Anterior cingulate cortex (tissue), 58 donors: Measurements from ENCODE around the gene ABI1.
"Not testable (repeated sequence)": the region's sequence is repeated elsewhere in the genome, so short reads cannot be mapped to it uniquely, and the experiment has no call there.

Experiments
- DNase-seq, 58 donors: peaks; one replicate each; lab custom pipeline; 2025; lab: John Stamatoyannopoulos, UW

The ABI1 gene

DNA sequence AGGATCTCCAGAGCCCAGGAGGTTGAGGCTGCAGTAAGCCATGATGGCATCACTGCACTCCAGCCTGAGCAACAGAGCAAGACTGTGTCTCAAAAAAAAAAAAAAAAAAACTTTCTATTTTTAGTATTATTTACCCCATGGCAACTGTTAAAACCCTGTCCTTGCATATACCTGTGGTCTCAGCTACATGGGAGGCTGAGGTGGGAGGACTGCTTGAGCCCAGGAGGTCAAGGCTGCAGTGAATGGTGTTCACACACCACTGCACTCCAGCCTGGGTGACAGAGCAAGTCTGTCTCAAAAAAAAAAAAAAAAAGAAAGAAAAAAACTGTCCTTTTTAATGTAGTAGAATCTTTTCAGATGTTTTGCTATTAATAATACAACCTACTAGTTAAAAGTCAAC is 3.2 kb downstream of the ABI1 start:
- DNase-seq = not testable (repeated sequence)

DNA sequence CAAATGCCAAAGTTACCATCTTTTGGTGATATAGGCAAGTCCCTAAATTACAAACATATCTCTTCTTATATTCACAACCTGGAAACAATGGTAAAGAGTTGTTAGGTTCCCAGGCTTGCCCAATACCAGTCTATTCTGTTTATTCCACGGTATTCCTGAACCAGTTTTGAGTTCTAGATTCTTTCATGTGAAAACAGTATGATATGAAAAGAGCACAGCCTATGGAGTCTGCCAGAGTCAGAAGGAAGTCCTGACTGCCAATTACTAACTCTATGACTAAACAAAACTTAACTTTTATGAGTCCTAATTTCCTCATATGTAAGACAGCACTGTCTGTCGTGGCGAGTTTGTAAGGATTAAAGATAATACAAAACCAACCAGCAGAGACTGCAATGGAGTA is 5.6 kb downstream of the ABI1 start:
- no peak for DNase-seq

DNA sequence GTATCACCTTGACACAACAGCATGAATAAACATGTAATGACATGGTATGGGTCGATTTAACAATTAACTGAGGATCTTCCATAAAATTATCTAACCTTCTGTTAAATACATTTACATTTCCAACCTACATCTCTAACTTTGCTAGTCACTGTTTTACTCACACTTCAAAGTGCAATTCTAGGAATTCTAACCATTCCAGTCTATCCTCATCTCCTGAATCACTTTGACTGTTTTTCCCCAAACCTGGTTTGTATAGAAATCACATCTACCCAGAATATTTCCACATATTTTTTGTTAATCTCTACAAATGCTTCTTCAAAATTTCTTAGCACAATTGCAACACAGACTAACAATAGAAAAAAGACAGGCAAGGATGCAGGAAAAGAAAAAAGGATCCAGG is 6.2 kb downstream of the ABI1 start:
- DNase-seq = no peak

DNA sequence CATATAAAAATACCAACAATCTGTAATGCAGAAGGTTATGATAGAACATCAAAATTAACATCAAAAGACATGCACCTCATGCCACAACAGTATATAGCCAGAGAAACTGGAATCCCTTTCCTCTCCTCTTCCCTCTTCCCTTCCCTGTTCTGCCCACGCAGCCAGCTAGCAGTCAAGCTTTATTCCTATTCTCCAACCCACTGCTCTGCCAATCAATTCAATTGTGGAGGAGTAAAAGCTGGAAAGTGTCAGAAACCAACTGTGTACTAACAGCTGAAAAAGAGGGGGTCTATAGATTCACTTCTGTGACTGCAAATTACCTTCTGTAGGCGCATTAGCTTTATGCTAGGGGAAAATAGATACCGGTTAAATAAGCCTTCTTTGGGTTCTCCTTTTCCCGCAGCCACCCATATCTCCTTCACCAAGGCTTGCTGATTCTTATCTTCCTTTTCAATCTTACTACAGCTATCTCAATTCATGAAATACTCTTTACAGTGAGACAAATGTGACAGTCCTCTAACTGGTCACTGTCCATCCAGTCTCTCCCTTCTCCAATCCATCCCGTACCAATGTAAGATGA is 16.3 kb downstream of the ABI1 start:
- DNase-seq = peak in 9 of 58 donors; percentile 3 to 55 (median 15)

DNA sequence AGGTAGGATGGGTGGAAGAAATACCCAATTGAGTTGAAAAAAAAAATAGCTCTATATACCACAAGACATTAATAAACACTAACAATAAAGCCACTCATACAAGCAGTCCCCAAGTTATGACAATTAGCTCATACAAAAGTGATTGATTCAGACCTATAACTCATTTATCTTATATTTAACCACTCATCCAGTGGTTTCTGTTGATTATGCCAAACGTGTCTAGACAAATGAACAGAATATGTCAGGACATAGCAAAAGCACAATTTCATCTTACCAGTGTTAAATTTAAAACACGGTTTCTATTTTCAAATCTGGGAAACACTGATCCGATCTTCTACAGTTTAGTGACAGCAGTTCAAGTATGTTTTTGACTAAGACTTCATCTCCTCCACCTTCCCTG is 17.0 kb downstream of the ABI1 start:
- DNase-seq = no peak

- no peak for DNase-seq
Observed at GRCh38 chr10:26841733-26842317, 18.9 kb downstream of the ABI1 start.

- DNase-seq = no peak
Observed at GRCh38 chr10:26840938-26841732, 19.6 kb downstream of the ABI1 start.

DNA sequence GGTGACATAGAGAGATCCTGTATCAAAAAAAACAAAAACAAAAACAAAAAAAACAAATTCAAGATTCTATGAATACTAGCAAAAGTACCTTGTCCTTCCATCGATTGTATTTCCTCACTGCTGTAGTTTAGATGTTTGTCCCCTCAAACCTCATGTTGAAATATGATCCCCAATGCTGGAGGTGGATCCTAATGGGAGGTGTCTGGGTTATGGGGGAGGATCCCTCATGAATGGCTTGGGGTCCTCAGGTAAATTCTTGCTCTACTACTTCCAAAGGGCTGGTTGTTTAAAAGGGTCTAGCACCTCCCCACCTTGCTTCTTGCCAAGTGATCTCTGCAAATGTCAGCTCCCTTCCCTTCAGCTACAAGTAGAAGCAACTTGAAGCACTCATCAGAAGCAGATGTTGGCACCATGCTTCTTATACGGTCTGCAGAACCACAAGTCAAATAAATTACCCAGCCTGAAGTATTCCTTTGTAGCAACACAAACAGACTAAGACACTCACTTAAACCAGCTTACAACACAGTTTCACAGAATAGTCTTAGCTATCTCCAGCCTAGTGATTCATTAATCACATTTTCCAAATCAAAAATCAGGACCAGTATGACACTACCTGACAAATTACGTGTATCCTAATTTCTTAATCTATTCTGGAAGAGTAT is 20.7 kb downstream of the ABI1 start:
- DNase-seq = no peak

- DNase-seq = no peak
Observed at GRCh38 chr10:26837139-26837538, 23.6 kb downstream of the ABI1 start.

DNA sequence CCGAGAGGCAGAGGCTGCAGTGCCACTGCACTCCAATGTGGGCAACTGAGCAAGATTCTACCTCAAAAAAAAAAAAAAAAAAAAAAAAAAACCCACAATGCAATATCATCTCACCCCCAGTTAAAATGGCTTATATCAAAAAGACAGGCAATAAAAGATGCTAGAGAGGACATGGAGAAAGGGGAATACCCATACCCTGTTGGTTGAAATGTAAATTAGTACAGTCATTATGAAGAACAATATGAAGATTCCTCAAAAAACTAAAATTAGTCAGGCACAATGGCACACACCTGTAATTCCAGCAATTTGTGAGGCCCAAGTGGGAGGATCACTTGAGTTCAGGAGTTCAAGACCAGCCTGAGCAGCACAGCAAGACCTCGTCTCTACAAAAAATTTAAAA is 25.7 kb downstream of the ABI1 start:
- DNase-seq = no peak

DNA sequence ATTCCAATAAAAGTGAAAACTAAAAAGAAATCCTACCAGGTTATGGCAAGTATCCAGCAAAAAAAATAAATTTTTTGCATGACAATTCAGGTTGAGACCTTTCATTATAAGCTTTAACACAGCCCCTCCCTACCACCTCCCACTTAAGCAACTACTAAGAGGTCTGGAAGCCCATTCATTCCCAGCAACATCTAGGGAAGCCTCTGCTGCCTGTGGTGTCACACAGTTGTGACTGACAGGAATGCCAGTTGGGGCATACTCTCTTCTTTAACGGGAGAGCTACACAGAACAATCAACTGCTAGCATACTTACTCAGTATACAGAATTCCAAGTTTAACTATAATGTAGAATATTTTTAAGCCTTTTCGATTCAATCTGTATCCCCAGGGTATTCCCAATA is 27.8 kb downstream of the ABI1 start:
- DNase-seq = no peak

GRCh38 chr10:26831936-26832335 is 28.8 kb downstream of the ABI1 start:
- DNase-seq = no peak

DNA sequence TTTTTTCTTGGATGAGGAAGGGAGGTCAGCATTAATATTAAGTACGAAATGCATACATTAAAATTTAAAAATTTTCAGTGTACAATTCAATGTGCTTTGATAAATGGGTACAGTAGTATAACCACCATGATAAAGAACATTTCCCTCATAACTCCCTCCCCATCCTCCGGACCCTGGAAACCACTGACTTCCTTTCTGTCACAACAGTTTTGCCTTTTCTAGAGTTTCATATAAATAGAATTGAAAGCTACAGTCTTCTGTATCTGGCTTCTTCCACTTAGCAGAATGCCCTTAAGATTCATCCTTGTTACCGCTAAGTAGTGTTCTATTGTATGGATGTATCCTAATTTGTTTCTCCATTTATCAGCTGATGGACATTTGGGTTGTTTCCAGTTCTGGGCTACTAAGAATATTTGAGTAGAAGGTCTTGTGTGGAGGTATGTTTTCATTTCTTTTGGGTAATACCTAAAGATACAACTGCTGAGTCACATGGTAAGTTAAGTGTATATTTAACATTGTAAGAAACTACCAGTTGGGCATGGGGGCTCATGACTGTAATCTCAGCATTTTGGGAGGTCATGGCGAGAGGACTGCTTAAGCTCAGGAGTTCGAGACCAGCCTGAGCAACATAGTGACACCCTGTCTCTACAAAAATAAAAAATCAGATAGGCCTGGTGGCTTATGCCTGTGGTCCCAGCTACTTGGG is 30.8 kb downstream of the ABI1 start:
- no peak for DNase-seq

- no peak for DNase-seq
Observed at GRCh38 chr10:26824015-26824690, 36.6 kb downstream of the ABI1 start.

DNA sequence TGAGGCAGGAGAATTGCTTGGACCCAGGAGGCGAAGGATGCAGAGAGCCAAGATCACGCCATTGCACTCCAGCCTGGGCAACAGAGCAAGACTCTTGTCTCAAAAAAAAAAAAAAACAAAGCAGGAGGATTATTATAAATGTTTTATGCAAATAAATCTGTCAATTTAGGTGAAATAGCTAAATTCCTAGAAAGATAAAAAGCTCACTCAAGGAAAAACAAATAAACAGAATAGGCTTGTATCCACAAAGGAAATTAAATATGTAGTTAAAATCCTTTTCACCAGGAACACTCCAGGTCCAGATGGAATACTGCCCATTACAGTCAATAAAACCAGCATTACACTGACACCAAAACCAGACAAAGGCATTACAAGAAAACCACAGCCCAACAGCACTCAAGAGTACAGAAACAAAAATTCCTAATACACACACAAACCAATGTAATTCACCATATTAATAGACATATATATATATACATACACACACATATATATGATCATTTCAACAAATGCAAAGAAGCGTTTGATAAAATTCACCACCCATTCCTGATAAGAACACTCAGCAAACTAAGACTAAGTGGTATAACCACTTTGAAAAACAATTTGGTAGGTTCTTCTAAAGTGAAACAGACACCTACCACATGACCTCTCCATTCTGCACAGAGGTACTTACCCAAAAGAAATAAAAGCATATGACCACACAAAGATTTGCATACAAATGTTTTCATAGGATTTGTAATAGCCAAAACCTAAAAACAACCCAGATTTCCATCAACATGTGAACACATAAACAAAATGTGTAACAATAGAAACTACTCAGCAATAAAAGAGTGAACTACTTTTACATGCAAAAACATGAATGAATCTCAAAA is 38.8 kb downstream of the ABI1 start:
- DNase-seq = no peak

DNA sequence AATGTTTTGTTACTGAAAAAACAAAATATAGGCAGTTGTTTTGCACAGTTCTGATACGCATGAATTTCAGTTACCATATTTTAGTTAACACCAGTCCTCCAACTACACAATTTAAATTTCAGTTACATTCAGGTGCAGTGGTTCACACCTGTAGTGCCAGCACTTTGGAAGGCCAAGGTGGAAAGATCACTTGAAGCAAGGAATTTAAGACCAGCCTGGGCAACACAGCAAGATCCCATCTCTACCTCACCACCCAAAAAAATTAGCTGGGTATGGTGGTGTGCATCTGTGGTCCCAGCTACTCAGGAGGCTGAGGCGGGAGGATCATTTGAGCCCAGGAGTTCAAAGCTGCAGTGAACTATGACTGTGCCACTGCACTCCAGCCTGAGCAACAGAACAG is 45.3 kb downstream of the ABI1 start:
- DNase-seq = no peak

- no peak for DNase-seq
Observed at GRCh38 chr10:26810435-26811026, 50.2 kb downstream of the ABI1 start.

GRCh38 chr10:26809973-26810372 is 50.8 kb downstream of the ABI1 start:
- DNase-seq = no peak

DNA sequence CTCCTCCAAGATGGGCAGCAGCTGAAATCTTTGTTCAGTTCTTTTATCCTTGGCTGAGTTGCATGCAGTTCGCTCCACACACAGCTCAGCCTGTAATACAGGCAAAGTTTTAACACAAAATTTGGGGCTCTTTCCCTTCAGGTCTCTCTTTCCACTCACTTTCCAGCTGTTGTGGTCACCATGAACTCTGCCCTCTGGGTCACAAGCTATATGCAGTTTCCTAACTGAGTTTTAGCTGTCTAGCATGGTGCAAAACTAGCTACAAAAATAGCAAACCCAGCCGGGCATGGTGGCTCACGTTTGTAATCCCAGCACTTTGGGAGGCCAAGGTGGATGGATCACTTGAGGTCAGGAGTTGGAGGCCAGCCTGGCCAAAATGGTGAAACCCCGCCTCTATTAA is 53.2 kb downstream of the ABI1 start:
- DNase-seq = no peak
